Measurements from ENCODE around the gene KIF5A.
"Not testable (repeated sequence)": the region's sequence is repeated elsewhere in the genome, so short reads cannot be mapped to it uniquely, and the experiment has no call there.

KIF5A gene

DNA sequence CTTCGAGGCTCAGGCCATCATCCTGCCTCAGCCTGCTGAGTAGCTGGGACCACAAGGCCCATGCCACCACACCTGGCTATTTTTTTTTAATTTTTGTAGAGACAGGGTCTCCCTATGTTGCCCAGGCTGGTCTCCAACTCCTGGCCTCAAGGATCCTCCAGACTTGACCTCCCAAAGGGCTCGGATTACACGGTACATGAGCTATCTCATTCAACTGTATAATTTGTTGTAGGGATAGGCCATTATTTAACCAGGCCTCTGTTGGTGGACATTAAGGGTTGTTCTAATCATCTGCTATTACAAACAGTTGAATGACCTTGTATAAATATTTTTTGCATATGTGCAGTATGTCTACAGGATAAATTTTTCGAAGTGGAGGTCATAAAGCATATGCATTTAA lies 9.0 kb downstream of the KIF5A start:
- no peak for DNase-seq (ENCODE audit: low read depth)

DNA sequence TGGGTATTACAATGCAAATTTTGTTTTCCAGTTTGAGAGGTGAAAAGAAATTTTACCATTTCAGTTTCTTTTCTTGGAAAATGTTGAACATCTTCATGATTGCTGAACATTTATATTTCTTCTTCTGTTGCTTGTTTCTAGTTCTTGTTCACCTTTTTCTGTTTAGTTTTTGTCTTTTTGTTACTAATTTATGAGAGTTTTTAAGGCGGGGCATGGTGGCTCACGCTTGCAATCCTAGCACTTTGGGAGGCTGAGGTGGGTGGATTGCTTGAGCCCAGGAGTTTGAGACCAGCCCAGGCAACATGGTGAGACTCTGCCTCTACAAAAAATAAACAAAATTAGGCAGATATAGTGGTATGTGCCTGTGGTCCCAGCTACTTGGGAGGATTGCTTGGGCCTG lies 10.7 kb downstream of the KIF5A start:
- no peak for DNase-seq (ENCODE audit: low read depth)

DNA sequence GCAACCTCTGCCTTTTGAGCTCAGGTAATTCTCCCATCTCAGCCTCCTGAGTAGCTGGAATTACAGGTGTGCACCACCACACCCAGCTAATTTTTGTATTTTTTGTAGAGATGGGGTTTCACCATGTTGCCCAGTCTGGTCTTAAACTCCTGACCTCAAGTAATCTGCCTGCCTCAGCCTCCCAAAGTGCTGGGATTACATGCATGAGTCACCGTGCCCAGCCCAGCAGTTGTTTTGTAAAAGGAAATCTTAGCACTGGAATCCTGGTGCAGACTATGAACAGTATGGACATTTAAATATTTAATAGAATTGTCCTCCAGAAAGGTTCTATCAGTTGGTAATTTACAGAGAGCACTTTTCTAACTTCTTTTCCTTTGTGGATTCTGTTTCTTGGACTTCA lies 11.3 kb downstream of the KIF5A start:
- not testable (repeated sequence) for DNase-seq (ENCODE audit: low read depth)

DNA sequence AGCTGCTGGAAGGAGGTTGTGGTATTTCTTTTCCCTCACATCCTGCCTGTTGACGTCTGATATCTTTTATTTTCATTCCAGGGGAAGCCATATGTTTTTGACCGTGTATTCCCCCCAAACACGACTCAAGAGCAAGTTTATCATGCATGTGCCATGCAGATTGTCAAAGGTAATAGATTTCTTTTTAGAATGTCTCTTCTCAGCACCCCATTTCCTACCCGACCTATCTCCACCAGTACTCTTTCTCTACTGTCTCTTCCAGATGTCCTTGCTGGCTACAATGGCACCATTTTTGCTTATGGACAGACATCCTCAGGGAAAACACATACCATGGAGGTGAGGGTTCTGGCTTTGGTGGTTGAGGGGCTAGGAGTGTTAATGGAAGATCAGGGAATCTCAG lies 13.5 kb downstream of the KIF5A start:
- no peak for DNase-seq (ENCODE audit: low read depth)

DNA sequence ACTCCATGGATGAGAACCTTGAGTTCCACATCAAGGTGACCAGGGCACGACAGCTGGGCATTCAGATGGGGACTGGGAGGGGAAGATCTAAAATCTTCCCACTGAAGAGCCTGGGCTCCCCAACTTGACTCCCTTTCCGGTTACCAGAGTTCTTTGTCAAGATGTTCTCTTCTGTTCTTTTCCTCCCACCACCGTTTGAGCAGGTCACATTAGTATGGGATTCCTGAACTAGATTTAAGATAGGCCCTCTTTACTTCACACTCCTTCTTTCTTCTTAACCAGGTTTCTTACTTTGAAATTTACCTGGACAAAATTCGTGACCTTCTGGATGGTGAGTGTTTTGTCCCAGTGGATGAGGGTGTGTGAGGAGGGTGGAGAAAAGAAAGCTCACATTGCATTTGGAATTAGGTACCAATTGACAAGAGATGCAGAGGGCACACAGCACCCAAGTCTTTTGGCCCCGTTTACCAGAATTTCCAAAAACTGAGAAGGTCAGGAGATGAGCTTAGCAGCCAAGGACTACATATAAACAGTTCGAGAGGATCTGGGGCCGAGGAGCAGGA lies 14.4 kb downstream of the KIF5A start:
- DNase-seq (ENCODE audit: low read depth) = no peak

DNA sequence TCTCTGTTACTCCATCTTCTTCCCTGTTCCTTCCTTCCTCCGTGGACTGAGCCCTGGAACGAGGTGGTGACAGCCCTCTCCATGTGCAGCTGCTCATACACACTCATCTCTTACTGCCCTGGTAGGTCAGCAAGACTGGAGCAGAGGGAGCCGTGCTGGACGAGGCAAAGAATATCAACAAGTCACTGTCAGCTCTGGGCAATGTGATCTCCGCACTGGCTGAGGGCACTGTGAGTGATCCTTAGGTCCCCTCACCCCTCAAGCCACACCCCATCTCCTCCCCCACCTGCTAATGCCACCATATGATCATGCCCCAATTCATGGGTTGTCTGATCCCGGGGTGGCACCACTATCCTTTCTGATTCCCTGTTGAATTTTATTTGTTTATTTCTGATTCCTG lies 19.0 kb downstream of the KIF5A start:
- DNase-seq (ENCODE audit: low read depth) = no peak

DNA sequence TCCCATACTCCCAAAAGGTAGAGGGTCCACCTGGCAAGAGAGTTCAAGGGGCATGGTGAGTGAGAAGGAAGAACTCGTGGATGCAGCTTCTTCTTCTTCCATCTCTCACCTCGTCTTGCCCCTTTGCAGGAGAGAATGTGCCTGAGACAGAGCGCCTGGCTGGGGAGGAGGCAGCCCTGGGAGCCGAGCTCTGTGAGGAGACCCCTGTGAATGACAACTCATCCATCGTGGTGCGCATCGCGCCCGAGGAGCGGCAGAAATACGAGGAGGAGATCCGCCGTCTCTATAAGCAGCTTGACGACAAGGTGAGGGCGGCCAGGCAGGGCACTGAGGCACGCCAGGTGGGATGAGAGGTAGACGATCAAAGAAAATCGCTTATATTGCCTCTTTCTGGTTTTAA lies 20.0 kb downstream of the KIF5A start:
- DNase-seq (ENCODE audit: low read depth) = no peak

DNA sequence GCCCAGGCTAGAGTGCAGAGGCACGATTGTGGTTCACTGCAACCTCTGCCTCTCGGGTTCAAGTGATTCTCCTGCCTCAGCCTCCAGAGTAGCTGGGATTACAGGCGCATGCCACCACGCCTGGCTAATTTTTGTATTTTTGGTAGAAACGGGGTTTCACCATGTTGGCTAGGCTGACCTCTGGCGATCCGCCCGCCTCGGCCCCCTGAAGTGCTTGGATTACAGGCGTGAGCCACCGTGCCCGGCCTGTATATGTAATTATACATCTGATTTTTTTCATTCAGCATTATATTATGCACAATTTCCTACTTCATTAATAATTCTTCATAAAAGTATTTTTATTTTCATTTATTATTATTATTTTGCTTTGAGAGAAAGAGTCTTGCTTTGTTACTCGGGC lies 20.6 kb downstream of the KIF5A start:
- not testable (repeated sequence) for DNase-seq (ENCODE audit: low read depth)

DNA sequence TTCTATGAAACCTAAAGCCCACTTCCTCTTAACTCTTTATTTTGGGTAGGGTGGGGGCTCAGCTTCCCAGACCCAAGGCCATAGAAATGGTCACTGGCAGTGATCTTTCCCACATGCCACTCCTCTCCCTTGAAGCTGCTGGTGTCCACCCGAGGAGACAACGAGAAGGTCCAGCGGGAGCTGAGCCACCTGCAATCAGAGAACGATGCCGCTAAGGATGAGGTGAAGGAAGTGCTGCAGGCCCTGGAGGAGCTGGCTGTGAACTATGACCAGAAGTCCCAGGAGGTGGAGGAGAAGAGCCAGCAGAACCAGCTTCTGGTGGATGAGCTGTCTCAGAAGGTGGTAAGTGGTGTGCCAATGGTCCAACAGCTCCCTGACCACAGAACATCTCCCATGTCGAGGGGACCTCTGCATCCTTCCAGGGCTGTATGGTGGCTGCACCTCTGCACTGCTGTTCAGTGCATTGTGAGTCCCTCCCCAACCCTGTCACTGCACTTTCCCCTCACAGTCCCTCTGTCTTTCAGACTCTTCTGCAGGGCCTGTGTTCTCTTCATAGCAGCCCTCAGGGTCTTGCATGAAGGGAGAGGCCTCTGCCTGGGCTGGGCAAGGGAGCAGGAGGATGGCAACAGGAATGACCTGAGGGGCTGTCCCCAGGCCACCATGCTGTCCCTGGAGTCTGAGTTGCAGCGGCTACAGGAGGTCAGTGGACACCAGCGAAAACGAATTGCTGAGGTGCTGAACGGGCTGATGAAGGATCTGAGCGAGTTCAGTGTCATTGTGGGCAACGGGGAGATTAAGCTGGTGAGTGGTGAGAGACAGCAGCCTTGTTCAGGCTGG lies 22.3 kb downstream of the KIF5A start:
- no peak for DNase-seq (ENCODE audit: low read depth)

DNA sequence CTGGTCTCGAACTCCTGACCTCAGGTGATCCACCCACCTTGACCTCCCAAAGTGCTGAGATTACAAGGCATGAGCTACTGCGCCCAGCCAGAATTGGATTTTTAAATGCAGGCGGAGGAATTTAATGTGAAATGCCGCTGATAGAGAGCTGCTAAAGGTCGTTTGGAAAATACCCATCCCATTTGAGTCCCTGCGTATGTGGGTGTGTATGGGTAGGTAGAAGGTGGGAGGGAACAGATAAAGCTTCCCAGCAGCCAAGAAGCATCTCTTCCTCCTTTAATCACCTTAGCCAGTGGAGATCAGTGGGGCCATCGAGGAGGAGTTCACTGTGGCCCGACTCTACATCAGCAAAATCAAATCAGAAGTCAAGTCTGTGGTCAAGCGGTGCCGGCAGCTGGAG lies 25.0 kb downstream of the KIF5A start:
- DNase-seq (ENCODE audit: low read depth) = no peak

DNA sequence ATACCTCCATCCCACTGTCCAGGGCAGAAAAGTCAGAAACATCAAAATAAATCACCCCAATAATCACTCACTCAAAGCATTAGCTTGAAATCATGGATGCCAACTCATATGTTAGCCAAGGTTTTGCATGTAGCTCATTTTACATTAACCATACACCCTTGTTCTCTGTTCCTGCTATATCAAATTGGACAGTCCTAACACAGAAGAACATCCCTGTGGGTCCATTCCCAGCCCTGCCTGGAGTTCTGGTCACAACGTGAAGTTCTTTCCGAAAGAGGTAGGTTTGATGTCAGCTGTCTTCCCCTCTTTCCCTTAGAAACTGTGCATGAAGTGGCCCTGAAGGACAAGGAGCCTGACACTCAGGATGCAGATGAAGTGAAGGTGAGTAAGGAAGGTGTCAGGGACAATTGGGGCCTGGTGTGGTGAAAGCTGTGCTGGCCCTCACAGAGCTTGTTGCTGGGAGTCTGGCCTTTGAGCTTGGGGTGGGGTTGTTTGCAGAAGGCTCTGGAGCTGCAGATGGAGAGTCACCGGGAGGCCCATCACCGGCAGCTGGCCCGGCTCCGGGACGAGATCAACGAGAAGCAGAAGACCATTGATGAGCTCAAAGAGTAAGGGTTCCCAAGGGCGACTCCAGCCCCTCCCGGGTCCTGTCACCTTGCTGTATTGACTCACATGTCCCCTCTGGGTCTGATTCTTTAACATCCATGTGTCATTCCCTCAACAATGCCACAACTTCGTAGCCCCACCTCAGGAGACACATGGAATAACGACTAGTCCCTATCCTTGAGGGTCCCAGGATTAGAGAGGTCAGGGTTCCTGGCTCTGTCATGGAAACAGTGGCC lies 26.1 kb downstream of the KIF5A start:
- no peak for DNase-seq (ENCODE audit: low read depth)

DNA sequence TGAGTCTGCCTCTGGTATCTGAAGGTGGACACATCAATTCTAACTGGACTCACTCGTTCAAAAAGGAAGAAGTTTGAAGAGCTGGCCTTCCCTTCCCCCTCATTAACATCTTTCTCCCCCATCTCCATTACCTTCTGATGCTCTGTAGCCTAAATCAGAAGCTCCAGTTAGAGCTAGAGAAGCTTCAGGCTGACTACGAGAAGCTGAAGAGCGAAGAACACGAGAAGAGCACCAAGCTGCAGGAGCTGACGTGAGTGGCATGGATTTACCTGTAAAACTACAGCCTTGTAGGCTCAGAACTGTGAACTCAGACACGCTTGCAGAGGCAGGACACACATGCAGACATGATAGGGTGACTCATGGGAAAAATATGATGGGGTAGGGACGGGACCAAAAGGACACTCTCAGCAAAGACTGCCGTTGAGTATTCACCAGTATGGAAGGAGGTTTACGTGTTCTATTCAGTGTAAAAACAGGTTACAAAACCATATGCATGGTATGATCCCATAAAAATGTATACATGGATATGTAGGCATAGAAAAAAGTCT lies 26.8 kb downstream of the KIF5A start:
- no peak for DNase-seq (ENCODE audit: low read depth)

DNA sequence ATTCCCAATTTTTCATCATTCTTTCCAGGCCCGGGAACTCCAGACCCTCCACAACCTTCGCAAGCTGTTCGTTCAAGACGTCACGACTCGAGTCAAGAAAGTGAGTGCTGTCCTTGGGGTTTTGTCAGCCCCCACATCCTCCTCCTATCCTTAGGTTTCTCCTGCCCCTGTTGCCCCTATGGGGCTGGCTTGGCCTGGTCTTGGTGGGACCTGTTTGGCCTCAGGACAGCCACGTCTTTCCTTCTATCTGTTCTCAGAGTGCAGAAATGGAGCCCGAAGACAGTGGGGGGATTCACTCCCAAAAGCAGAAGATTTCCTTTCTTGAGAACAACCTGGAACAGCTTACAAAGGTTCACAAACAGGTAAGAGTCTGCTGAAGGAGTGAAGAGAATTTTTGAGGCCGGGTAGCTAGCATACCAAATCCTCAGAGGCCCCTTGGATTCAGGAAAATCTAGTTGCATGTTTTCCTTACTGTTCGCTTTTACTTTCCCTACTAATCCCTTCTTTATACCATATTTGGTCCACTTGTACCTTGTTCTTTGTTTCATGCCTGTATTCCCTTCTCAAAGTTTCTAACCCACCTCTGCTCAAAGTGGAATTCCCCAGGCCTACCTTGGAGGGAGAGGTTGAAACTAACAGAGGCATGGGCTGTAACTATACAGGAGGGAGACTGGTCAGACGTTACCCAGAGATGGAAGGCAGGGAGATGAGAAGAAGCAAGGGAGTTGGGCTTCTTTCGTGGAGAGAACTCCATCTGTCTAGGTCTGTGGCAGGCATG lies 28.3 kb downstream of the KIF5A start:
- DNase-seq (ENCODE audit: low read depth) = no peak

DNA sequence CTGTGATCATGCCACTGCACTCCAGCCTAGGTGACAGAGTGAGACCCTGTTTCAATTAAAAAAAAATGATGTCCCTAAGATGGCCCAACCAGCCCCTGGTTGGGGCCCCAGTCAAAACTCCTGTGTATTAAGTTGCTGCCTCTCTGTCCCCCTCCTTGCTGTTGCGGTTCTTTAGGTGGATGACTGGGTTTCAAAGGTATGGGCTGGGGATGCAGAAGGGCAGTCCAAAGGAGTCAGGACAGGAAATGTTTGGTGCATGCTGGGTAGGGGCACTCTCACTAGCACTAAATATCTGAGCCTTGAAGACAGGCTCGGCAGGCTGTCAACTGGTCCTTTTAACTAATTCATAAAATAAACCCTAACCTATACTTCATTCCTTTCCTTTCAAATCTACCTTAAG lies 29.2 kb downstream of the KIF5A start:
- DNase-seq (ENCODE audit: low read depth) = no peak

DNA sequence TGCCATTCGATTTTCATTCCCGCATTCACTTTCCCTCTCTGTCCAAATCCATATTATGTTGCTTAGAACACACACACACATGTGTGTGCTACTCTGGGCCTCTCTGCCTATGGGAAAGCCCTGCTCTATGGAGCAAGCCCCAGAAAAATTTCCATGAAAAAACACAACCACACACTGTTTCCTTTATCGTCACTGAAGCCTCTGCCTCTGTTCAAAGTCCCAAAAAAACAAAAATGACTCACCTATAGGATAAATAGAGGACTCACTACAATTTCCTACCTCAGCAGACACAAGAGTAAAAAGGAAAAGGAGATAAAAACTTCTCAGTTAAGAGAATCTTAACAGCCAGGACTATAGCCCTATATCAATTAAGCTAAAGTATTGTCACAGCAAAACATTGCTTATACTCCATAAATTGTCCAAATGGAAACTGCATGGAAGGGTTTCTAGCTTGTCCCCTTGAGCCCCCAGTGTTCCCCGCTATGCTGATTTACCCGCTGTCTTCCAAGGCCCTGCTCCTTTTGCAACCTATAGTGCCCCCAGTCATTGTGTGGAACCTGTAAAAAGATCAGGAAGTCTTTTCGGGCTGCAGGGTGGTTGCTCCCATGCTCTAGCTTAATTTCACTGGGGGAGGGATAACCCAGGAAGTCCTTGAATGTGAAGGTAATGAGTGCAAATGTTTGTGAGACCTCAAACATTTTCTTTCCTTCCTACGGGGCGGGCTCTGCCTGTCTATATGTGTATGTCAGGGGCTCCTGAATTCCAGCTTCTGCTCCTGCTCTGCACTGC lies 30.0 kb downstream of the KIF5A start:
- DNase-seq (ENCODE audit: low read depth) = no peak

DNA sequence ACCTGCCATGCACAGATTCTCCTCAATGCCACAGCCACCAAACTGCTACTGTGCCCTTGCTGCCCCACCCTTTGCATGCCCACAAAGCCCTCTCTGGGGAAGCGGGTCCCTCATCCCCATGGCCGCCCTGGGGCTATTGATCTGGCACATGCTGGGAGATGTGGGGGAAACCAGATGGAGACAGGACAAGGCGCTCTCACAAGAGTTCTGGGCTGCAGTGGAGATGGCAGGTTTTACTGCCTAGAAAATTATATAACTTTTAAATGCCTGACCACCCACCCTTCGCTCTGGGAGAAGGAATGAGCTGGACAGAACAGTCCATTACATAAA lies 30.6 kb downstream of the KIF5A start:
- no peak for DNase-seq (ENCODE audit: low read depth)

DNA sequence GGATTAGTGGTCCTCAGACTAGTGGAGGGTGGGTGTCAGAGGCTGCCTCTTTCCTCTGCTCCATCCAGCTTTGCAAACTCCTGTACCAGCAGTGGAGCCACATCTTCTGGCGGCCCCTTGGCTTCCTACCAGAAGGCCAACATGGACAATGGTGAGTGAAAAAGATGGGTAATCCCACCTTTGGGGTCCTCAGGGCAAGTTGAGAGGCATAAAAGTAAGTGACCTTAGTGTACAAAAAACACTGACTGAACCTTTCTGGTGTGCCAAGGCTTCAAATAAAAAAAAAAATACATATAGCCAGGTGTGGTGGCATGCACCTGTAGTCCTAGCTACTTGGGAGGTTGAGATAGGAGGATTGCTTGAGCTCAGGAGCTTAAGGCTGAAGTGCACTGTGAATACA lies 32.0 kb downstream of the KIF5A start:
- no peak for DNase-seq (ENCODE audit: low read depth)

DNA sequence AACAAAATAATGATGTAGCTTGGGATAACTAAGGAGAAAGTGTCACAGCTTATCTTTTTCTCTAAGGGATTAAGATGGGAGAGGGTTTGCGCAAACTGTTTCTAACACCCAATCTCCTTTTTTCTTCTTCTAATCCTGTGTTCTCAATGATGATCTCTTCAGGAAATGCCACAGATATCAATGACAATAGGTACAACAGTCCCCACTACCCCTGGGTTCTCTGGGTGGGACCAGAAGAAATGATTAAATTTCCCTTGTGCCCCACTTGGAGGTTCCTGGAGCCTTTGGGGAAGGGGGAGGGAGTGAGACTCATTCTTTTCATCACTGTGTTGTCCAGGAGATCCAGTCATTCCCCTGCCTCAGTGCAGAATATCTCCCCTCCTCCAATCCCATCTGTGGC lies 32.6 kb downstream of the KIF5A start:
- DNase-seq (ENCODE audit: low read depth) = no peak

DNA sequence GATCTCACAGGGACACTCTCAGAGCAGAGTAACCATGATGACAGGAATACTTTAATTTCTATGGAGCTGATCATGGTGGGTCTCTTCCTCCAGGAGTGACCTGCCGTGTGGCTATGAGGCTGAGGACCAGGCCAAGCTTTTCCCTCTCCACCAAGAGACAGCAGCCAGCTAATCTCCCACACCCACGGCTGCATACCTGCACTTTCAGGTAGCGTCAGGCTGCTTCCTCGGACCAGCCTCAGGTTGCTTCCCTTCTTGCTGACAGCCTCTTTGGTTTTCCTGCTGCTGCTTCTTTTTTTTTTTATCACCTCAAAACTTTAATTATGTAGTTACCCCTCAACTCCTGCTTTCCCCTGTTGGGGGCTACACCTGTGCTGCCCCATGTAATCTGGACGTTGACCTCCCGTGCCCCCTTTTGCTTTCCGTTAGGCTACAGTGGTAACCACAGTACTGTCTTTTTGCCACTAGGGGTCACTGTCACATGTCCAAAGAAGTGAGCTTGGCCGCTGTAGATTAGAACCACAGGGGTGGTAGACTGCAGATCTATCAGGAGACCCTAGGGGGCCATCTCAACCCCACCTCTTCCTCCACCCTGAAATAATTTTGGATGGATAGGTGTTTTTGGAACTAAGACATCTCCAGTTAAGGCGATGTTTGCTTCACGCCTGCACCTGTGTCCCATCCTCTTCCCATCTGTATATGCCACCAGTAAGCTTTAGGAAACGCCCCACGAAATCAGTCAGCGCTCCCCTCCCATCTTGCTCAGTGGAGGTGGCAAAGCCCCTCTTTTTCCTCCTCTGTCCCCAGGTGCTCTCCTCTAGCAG lies 33.4 kb downstream of the KIF5A start:
- DNase-seq (ENCODE audit: low read depth) = peak; percentile 30

DNA sequence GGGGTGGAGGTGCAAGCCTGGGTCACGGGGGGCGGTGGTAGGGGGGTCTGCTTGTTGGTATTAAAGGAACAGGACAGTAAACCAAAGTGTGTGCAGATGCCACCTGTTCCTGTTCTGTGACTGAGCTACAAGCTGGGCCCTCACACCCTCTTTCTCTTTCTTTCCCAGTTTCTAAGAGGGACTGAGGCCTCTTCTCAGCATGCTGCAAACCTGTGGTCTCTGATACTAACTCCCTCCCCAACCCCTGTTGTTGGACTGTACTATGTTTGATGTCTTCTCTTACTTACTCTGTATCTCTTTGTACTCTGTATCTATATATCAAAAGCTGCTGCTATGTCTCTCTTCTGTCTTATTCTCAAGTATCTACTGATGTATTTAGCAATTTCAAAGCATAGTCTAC lies 34.2 kb downstream of the KIF5A start:
- no peak for DNase-seq (ENCODE audit: low read depth)
